Smooth muscle cell (in vitro differentiated cells): Measurements from ENCODE around the gene UPB1. TPM values are rescaled to one million over a fixed set of nuclear protein-coding genes. Genes with fewer than 3 reads are reported as not detected.

ENCODE experiments used
- DNase-seq: peaks from one replicate; lab custom pipeline; 2025; ENCODE audit not compliant: unreplicated experiment; lab: John Stamatoyannopoulos, UW
- H2AFZ ChIP-seq: fragments of 200-600 bp; sonication (generic); 2 replicates; pipeline ENCODE4 v1.6.0; 2016; ENCODE audit warnings: antibody characterized with exemption, low read depth, mild to moderate bottlenecking
- H3F3A ChIP-seq: fragments of 200-600 bp; sonication (generic); 2 replicates; pipeline ENCODE4 v1.6.0; 2017; ENCODE audit warnings: antibody characterized with exemption, low read depth
- H3K27ac ChIP-seq: fragments of 200-600 bp; sonication (generic); 2 replicates; pipeline ENCODE4 v1.5.1; 2016; ENCODE audit warnings: low read depth, mild to moderate bottlenecking
- H3K27me3 ChIP-seq: fragments of 200-600 bp; sonication (generic); 2 replicates; pipeline ENCODE4 v1.6.1; 2016; ENCODE audit warnings: low read depth, mild to moderate bottlenecking
- H3K36me3 ChIP-seq: fragments of 200-600 bp; sonication (generic); 2 replicates; pipeline ENCODE4 v1.5.1; 2016; ENCODE audit warnings: low read depth
- H3K4me1 ChIP-seq: fragments of 200-600 bp; sonication (generic); 2 replicates; pipeline ENCODE4 v1.5.1; 2016; ENCODE audit warnings: low read depth
- H3K4me2 ChIP-seq: fragments of 200-600 bp; sonication (generic); 2 replicates; pipeline ENCODE4 v1.6.0; 2016; ENCODE audit warnings: mild to moderate bottlenecking
- H3K4me3 ChIP-seq: fragments of 200-600 bp; sonication (generic); 2 replicates; pipeline ENCODE4 v1.5.1; 2016; ENCODE audit warnings: mild to moderate bottlenecking
- H3K79me2 ChIP-seq: fragments of 200-600 bp; sonication (generic); 2 replicates; pipeline ENCODE4 v1.6.0; 2016; ENCODE audit warnings: low read depth, mild to moderate bottlenecking
- H3K9ac ChIP-seq: fragments of 200-600 bp; sonication (generic); 2 replicates; pipeline ENCODE4 v1.6.0; 2016; ENCODE audit warnings: low read depth
- H3K9me3 ChIP-seq: fragments of 200-600 bp; sonication (generic); replicated peaks from 2 replicates; pipeline ENCODE4 v1.5.1; 2016; ENCODE audit warnings: low read depth
- H4K20me1 ChIP-seq: fragments of 200-600 bp; sonication (generic); 2 replicates; pipeline ENCODE4 v1.6.0; 2016; ENCODE audit warnings: low read depth
- WGBS: methylation state at CpG from one replicate; pipeline ENCODE4 v1.1.7; 2016; ENCODE audit warnings: low lambda C conversion rate; 5-methylcytosine and 5-hydroxymethylcytosine counted together
- polyA plus RNA-seq: library from polyadenylated mRNA; unstranded; fragments of >200 nt; fragmentation: Nextera tagmentation; extraction: Ambion mirVana; gene quantifications from 2 replicates; pipeline ENCODE4 v1.2.1, GENCODE V29; 2016
- total RNA-seq: library from RNA; depleted of rRNA; stranded (reverse); fragments of >200 nt; gene quantifications from 2 replicates; pipeline ENCODE4 v1.2.3, GENCODE V29; 2014
- TF ChIP-seq, protein P1 (sequence below): fragments of 200-600 bp; sonication (generic); IDR thresholded peaks from 2 replicates; pipeline ENCODE4 v1.5.1; 2017; ENCODE audit warnings: borderline replicate concordance, mild to moderate bottlenecking, antibody characterized with exemption; ENCODE audit not compliant: insufficient read depth, poor library complexity, severe bottlenecking

The UPB1 gene
- total and polyA plus RNA-seq, 2 experiments from 2014 or later: 0.21 TPM; not detected in 1

DNA sequence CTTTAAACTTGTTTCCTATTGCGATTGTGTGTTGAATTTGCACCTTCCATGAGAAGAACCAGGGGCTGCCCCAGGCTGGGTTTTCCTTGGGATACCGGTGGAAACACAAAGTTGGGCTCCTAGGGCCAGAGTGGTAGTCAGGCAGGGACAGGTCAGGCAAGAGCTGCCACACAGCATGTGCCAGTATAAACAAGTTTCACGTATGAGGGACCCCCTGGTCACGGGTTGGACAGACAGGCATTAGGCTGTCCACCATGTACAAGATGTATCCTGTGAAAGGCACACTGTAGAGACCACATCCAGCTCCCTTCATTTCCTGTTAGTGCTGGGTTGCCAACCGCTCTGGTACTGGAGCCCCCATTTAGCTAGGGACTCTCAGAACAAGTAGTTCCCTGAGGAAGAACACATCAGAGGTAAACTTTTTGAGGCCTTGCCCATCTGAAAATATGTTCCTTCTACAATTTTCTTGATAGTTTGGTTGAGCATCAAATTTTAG is 8.8 kb downstream of the UPB1 start:
- H4K20me1 ChIP-seq: no peaks in the 10 kb centered on the region
- no peaks in the 10 kb centered on the region for H3K9me3 ChIP-seq
- no peak overlapping the region for H3K27ac ChIP-seq
- H2AFZ ChIP-seq: no peak overlapping the region
- H3K4me2 ChIP-seq: no peak overlapping the region
- no peaks in the 10 kb centered on the region for H3K36me3 ChIP-seq
- no peak for DNase-seq
- TF ChIP-seq, protein P1, sequence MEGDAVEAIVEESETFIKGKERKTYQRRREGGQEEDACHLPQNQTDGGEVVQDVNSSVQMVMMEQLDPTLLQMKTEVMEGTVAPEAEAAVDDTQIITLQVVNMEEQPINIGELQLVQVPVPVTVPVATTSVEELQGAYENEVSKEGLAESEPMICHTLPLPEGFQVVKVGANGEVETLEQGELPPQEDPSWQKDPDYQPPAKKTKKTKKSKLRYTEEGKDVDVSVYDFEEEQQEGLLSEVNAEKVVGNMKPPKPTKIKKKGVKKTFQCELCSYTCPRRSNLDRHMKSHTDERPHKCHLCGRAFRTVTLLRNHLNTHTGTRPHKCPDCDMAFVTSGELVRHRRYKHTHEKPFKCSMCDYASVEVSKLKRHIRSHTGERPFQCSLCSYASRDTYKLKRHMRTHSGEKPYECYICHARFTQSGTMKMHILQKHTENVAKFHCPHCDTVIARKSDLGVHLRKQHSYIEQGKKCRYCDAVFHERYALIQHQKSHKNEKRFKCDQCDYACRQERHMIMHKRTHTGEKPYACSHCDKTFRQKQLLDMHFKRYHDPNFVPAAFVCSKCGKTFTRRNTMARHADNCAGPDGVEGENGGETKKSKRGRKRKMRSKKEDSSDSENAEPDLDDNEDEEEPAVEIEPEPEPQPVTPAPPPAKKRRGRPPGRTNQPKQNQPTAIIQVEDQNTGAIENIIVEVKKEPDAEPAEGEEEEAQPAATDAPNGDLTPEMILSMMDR: no peak
- no peaks in the 10 kb centered on the region for H3K79me2 ChIP-seq
- 95% methylated on average over 5 of the region's 5 CpGs for WGBS
- no peak overlapping the region for H3K4me3 ChIP-seq
- peaks cover 4% of the 10 kb centered on the region for H3K27me3 ChIP-seq
- no peak overlapping the region for H3K9ac ChIP-seq
- H3K4me1 ChIP-seq: peaks cover 6% of the 10 kb centered on the region
- no peaks in the 10 kb centered on the region for H3F3A ChIP-seq

DNA sequence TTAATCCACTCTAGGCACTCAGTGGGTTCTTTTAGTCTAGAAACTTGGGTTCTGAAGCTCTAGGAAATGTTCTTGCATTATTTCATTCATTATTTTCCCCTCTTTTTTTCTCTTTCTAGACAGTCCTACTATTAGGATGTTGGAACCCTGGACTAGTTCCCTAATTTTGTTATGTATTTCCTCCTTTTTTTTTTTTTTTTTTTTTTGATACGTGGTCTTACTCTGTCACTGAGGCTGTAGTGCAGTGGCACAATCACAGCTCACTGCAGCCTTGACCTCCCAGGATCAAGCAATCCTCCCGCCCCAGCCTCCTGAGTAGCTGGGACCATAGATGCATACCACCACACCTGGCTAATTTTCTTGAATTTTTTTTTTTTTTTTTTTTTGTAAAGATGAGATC is 9.4 kb downstream of the UPB1 start:
- peaks cover 7% of the 10 kb centered on the region for H3K27me3 ChIP-seq
- H3K27ac ChIP-seq: no peak overlapping the region
- no peak overlapping the region for H3K9ac ChIP-seq
- no peak overlapping the region for H3K4me2 ChIP-seq
- no peaks in the 10 kb centered on the region for H3F3A ChIP-seq
- peaks cover 6% of the 10 kb centered on the region for H3K4me1 ChIP-seq
- no peaks in the 10 kb centered on the region for H3K9me3 ChIP-seq
- no peaks in the 10 kb centered on the region for H4K20me1 ChIP-seq
- no peak overlapping the region for H3K4me3 ChIP-seq
- no peaks in the 10 kb centered on the region for H3K79me2 ChIP-seq
- DNase-seq: no peak
- H3K36me3 ChIP-seq: no peaks in the 10 kb centered on the region
- WGBS: 100% methylated on average over 2 of the region's 2 CpGs
- TF ChIP-seq, protein P1: no peak
- no peak overlapping the region for H2AFZ ChIP-seq

DNA sequence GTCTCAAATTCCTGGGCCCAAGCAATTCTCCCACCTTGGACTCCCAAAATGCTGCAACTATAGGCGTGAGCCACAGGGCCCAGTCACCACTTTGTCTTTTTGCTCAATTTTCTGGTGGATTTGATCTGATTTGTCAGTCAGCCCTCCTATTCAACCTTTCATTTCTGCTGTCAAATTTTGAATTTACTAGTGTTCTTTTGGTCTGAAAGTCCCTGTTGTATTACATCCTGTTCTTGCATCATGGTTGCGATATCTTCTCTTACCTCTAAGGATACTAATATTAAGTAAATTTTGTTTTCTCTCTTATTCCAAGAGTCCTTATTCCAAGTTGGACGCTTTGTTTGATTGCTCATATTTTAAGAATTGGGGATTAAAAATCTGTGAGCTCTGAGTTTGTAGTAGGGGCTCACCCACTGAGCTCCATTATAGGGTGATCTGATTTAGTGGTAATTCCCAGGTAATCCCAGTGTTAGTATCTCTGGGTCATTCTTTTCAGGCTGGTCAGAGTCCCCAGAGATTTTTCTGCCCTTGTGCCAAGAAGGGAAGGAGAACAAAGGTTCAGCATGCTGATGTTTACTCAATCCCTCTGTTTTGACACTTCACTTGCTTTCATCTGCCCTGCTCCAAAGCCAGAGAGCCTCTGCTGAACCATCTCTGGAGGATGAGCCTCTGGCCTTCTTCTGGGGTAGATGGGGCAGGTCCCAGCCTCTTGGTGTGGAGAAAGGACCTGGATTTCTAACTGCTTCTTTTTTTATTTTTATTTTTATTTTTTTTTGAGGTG is 10.0 kb downstream of the UPB1 start:
- WGBS: 90% methylated on average over 3 of the region's 3 CpGs
- no peaks in the 10 kb centered on the region for H4K20me1 ChIP-seq

More for the DNA sequence above, 10.0 kb downstream of the UPB1 start:
- no peak overlapping the region for H3K9ac ChIP-seq
- H3K4me3 ChIP-seq: no peak overlapping the region
- H3K36me3 ChIP-seq: no peaks in the 10 kb centered on the region
- no peak for DNase-seq
- H3F3A ChIP-seq: no peaks in the 10 kb centered on the region
- H3K4me1 ChIP-seq: peaks cover 6% of the 10 kb centered on the region
- H2AFZ ChIP-seq: no peak overlapping the region
- no peaks in the 10 kb centered on the region for H3K9me3 ChIP-seq
- TF ChIP-seq, protein P1: no peak
- H3K4me2 ChIP-seq: no peak overlapping the region
- H3K79me2 ChIP-seq: no peaks in the 10 kb centered on the region
- peaks cover 8% of the 10 kb centered on the region for H3K27me3 ChIP-seq
- H3K27ac ChIP-seq: no peak overlapping the region
